Stimulated activated CD4-positive, alpha-beta T cell treated with anti-CD3 and anti-CD28 coated beads, Interleukin-15, amount 100 ng/mL, for 24 hours (primary cell): ENCODE measurements around the gene RPTOR.
"Not testable (repeated sequence)": the region's sequence is repeated elsewhere in the genome, so short reads cannot be mapped to it uniquely, and the experiment has no call there.

Source experiments
- DNase-seq: peaks from one replicate; pipeline ENCODE4 v3.0.0-alpha.2; 2020

Gene RPTOR

GRCh38 chr17:80805032-80805751, 260.6 kb downstream of the RPTOR start:
- no peak for DNase-seq

- no peak for DNase-seq
Measured at GRCh38 chr17:80807014-80807413, 262.4 kb downstream of the RPTOR start.

- DNase-seq, result no peak
Measured at GRCh38 chr17:80807882-80808281, 263.2 kb downstream of the RPTOR start.

- DNase-seq, result no peak
Measured at GRCh38 chr17:80811181-80812105, 266.8 kb downstream of the RPTOR start.

GRCh38 chr17:80812362-80813088, 267.9 kb downstream of the RPTOR start:
- peak; percentile 38 for DNase-seq

- no peak for DNase-seq
Measured at GRCh38 chr17:80813318-80813717, 268.7 kb downstream of the RPTOR start.

GRCh38 chr17:80814491-80814890, 269.9 kb downstream of the RPTOR start:
- DNase-seq, result no peak

- no peak for DNase-seq
Measured at GRCh38 chr17:80815151-80815681, 270.6 kb downstream of the RPTOR start.

- DNase-seq, result not testable (repeated sequence)
Measured at GRCh38 chr17:80815718-80816117, 271.1 kb downstream of the RPTOR start.

GRCh38 chr17:80816241-80817103, 271.8 kb downstream of the RPTOR start:
- no peak for DNase-seq

- no peak for DNase-seq
Measured at GRCh38 chr17:80817321-80817845, 272.7 kb downstream of the RPTOR start.

GRCh38 chr17:80817861-80818260, 273.2 kb downstream of the RPTOR start:
- DNase-seq, result no peak

- DNase-seq, result no peak
Measured at GRCh38 chr17:80818871-80819270, 274.2 kb downstream of the RPTOR start.

- peak; percentile 47 for DNase-seq
Measured at GRCh38 chr17:80819422-80820164, 275.0 kb downstream of the RPTOR start.

- DNase-seq, result no peak
Measured at GRCh38 chr17:80820331-80820730, 275.7 kb downstream of the RPTOR start.

GRCh38 chr17:80821546-80821945, 276.9 kb downstream of the RPTOR start:
- no peak for DNase-seq

- no peak for DNase-seq
Measured at GRCh38 chr17:80822021-80822699, 277.5 kb downstream of the RPTOR start.

GRCh38 chr17:80822700-80823410, 278.2 kb downstream of the RPTOR start:
- peak; percentile 44 for DNase-seq
